Left hindlimb (tissue), 1 donor: ENCODE data around the gene DHRS13.

Source experiments
- DNase-seq: peaks from one replicate; pipeline ENCODE4 v3.0.0-alpha.2; 2018

The DHRS13 gene

DNA sequence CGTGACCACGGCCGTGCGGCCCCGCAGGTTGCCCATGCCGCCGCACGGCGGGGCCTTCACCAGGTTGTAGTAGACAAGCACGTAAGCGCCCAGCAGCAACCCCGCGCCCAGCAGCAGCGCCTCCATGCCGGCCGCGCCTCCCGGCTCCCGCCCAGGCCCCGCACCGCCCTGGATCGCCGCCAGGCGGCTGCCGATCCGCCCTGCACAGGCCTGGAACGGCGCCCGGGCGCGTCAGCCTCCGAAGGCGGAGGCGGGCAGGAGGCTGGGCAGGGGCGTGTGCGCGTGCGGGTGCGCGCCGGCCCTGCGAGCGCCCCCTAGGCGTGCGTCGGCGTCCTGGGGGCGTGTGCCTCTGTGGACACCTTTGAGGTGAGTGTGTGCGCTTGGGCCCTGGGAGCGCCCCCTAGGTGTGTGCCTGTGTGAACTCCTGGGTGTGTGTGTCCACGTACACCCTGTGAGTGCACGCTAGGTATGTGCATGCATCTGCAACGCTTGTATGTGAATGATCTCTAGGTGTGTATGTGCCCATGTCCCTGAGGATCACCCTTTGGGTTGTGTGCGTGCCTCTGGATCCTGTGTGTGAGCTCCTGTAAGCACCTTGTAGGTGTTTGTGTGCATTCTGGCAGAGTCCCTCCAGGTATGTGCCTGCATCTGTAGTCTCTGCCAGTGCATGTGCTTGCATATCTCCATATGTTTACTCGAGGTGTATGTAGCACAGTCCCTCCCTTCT is at the start of gene DHRS13:
Gene DHRS13 (minus strand): TSS at position 261 of the 727 bp plus-strand sequence. CDS start 135 bp downstream, at position 126.
- DNase-seq = peak; percentile 88

- peak; percentile 98 for DNase-seq
Measured at GRCh38 chr17:28951991-28952975, 49.4 kb upstream of the DHRS13 start.

DNA sequence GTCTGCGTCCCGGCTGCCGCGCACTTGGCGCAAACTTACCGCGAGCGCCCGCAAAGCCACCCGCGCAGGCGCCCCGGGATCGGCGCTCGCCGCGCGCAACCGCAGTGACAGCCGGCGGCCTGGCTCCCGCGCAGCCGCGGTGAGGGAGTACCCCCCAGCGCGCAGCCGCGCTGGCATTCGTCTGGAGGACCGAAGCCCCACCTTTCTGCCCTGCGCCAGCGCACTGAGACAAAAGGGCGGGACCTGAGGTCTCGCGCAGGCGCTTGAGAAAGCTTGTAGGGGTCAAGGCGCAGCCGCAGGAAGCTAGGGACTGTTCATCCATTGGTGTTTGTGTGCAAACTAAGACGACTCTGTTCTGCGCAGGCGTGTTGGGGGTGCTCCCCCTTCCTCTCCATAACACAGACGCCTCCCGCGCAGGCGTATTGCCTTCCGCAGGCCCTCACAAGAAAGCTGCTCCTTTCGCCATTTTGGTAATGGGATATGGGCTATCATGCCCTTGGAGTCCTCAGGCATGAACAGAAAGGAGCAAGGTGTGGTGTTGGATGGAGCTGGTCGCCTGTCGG is 48.6 kb upstream of the DHRS13 start, which contains the start of gene PHF12:
Gene PHF12 (minus strand): TSS at position 91 of the 563 bp plus-strand sequence. CDS start 558 bp downstream, outside the sequence.
- DNase-seq = peak; percentile 100

DNA sequence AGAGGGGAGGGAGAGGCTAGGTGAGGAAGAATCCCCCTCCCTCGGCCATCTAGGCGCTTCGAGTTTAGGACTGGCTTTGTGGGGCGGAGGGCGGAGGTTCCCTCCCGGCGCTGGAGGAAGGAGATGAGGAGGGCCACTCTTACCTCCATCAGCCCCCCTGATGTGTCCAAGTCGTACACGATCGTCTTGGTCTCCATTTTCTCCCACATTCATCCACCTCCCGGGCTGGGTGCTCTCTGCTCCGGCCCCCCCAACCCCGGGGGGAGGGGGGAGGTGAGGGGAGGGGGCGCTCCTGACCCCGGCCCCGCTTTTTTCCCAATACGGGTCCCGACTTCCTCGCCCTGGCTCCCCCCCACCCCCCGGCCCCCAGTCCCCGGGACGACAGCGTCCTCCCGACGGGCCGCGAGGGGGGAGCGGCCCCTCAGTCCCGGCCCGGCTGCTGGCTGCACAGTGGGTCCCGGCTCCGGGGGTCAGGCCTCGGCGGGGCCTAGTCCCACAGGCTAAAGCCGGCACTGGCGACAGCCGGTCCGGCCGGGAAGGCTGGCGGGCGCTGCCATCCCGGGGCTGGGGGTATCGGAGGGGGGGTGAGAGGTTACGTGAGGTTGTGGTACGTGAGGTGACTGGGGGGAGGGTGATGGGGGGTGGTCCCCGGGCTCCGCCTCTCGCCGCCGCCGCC is 48.0 kb upstream of the DHRS13 start:
- DNase-seq = no peak

DNA sequence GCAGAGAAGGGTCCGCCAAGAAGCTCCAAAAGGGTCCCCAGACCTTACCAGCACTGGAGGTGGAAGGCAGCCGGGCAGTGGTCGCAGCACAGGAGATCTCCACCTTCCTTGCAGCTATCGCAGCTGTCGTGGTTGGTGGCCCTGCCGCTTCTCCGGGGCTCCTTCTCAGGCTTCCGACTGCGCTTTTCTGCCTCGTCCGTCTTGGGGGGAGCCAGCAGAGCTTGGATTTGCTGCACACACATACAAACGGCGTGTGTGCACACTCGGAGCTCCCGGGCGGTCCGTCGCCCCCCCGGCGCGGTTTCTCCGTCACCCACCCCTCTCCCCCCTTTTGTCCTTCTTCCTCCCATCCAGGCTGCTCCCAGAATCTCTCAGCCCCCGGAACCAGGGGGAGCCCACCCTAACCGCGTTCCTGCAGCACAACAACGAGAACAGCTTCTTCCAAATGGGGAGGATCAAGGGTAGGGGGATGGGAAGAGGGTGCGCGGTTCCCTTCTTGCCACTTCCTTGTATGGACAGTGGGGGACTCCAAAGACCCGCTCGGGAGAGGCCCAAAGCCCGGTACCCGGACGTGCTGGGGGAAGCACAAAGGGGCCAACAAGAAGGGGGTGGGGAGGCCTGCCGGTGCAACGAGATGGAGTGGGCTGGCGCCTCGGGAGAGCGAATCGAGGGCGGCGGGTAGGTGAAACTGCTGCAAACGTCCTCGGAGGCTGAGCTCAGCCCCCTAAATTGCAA is 47.3 kb upstream of the DHRS13 start:
- peak; percentile 68 for DNase-seq

GRCh38 chr17:28949185-28950016 is 46.5 kb upstream of the DHRS13 start:
- DNase-seq = peak; percentile 78

DNA sequence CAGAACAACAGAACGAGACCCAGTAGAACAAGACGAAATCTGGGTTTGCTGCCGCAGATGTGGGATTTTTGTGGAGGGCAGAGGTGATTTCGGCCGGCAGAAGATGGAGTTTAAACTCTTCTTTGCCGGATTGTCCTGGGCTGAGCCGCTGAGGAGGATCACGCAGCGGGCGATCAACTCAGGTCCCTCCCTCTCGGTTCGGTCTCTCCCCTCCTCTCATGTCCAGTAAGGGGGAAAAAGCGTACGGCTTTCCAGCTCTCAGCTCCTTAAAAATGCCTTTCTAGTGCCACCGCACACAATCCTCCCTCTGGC is 46.0 kb upstream of the DHRS13 start:
- DNase-seq = no peak

GRCh38 chr17:28948342-28948741 is 45.5 kb upstream of the DHRS13 start:
- no peak for DNase-seq

DNA sequence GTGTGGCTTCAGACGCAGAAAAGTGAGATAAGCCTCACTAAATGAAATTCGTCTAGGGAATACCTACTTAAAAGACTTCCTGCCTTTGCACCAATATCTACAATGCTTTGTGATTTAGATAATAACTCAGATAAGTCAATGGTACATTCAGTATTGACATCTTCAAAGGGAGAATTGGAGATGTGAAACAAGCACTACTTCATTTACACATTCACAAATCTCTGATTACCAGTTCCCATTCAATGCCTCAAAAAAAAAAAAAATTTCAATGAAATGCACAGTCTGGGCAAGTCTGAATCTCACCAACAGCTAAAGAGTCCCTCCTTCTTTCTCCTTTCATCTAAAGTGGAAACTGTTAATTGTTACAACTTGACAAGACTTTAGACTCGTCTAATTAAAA is 44.8 kb upstream of the DHRS13 start:
- no peak for DNase-seq

GRCh38 chr17:28946239-28946638 is 43.4 kb upstream of the DHRS13 start:
- DNase-seq = no peak

DNA sequence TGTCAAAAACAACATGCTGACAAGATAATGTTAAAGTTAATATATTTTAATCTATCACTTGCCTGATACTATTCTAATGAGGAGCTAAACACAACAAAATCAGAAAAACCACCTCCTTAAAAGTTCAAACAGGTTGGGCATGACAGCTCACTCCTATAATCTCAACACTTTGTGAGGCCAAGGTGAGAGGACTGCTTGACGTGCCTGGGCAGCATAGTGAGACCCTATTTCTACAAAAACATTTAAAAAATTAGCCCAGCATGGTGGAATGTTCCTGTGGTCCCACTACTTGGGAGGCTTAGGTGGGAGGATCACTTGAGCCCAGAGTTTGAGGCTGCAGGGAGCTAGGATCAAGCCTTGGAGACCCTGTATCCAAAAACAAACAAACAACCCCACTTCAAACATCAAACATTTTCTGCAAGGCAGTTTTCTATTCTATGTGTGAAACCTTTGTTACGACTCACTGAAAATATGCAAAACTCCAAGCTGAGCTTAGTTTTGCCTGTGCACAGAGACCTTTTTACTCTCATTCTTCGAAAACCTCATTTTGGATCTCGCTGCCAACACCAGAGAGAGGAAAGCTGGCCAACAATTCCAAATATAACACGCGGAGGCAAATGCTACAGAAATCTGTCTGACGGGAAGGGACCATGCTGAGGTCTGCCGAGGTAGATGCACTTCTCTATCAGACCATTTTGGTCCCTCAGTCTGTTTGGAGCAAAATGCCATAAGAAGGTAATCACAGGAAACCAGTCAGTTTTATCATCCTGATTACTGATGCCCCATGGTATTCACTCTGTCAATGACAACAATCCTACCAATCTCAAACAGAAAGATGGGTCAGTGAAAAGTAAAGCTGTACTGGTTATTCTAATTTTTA is 42.2 kb upstream of the DHRS13 start:
- DNase-seq = no peak

GRCh38 chr17:28944343-28944742 is 41.5 kb upstream of the DHRS13 start:
- no peak for DNase-seq

DNA sequence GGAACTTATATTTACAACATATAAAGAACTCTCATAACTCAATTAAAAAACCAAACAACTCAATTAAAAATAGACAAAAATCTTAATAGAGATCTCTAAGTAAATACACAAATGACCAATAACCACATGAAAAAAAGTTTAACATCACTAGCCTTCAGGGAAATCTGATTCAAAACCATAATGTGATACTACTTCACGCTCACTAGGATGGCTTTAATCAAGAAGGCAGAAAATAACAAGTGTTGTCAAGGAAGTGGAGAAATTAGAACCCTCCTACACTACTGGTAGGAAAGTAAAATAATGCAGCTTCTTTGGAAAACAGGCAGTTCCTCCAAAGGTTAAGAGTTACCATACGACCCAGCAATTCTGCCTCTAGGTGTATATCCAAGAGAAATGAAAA is 40.0 kb upstream of the DHRS13 start:
- no peak for DNase-seq

DNA sequence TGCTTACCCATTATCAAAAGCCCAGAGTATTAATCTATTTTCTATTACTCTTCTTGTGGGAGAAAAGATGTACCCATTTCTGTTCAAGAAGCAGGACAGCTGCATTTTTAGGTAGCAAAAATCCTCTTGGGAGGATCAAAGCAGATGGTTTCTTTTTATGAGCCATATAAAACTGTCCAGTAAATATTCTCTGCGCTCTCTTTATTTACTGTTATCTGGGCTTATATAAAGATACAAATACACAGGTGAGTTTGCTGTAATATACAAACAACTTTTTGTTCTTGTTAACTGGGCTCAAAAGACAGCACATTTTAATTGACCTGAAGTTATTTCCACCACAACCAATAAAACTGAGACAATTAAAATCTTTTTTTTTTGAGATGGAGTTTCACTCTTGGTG is 38.4 kb upstream of the DHRS13 start:
- no peak for DNase-seq

DNA sequence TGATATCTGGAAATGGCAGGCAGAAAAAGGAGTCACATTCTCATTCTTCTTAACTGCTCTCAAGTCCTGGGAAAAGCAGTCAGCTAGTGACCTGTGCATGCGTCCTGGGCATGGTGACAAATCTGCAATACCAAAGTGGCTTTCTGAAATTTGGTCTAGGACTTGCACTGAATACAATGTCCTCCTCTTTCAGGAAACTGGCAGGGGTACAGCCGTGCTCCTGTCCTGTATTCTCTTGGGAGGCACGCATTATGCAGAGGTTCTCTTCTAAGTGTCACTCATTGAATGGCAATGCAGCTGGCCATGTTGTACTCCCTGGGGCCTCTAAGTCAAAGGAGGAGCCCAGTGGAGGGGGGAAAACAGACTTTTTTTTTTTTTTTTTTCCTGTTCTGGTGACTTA is 37.8 kb upstream of the DHRS13 start:
- no peak for DNase-seq

- DNase-seq = no peak
Measured at GRCh38 chr17:28940142-28940541, 37.3 kb upstream of the DHRS13 start.

GRCh38 chr17:28938552-28938951 is 35.7 kb upstream of the DHRS13 start:
- no peak for DNase-seq

DNA sequence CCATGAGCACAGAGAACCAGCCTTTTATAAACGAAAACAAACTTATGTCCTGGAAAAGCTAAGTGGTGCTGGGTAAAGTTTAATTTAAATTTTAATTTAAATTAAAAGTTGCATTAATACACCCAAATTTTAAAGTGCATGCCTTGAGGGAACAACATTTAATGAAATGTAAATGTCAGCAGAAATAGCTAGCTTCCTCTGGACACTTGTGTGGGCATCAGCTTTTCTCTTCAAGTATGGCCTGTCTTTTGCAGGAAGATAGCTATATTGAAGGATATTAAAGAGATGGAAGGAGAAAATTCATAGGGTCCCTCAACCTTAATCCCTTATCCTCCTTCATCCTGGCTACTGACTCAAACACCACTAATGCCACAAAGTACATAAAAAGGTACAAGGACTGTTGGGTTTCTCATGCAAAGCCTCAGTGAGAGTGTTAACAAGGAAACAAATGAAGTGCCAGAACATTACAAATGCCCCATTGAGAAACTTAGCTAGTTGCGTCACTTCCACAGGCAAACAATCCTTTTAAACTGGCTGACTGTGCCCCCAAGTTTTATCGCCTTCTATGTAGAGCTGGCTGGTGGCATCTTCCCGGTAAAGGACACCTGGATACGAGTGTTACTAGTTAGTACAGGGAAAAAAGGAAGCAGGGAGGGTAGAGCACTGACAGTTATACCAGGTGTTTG is 34.3 kb upstream of the DHRS13 start:
- no peak for DNase-seq

DNA sequence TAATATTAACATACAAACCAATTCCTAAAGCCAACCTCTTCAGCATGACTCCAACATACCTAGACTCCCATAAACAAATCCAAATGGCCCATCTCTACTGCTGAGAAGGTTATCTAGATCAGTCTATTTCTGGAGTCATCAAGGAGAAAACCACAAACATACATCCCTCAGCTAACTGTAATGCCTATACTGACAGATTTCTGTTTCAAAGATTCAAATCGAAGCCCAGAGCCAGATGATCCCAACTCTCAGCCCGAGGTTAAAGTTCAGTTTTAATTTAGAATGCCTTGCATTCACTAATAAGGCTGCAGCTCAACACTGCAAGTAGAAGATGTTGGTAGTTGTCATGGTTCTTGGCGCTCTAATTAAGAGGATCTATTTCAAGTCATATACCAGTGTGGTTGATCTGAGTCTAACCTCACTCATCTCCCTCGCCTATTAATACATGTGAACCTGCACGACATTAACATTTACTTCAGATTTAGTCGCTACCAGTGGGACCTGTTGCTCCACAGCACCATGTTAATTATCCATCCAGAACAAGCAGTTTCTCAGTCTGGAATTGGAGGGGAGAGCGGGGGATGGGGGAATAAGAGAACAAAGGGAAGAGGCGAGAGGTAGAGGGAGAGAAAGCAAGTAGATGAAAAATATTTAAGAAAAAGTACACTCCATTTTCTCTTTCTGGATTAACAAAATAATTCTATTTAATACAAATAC is 33.0 kb upstream of the DHRS13 start:
- DNase-seq = no peak
